HepG2 (cell line): ENCODE results near the gene PTH1R. TPM values are rescaled to one million over a fixed set of nuclear protein-coding genes. Genes with fewer than 3 reads are reported as not detected.

ENCODE experiments used
- ATAC-seq: fragments of 200-7000 bp; cut with Tn5 transposase; 3 replicates; pipeline ENCODE4 v1.9.1; 2020; ENCODE audit warnings: mild to moderate bottlenecking, moderate library complexity
- BruUV-seq: library from RNA; stranded (reverse); fragments of 400-500 nt; replicated peaks from 2 replicates; lab custom pipeline; 2021; lab: Mats Ljungman, UMichigan
- CTCF ChIA-PET: fragments of 300-600 bp; formaldehyde crosslinking; extraction: SDS; loops from one replicate; lab custom pipeline; 2021; ENCODE audit warnings: low total read pairs, inconsistent platforms, low intra/inter-chr PET ratio; lab: Yijun Ruan, JAX
- POLR2A ChIA-PET: fragments of 350-600 bp; sonication (Branson Sonifier 250); formaldehyde crosslinking; loops from one replicate; lab custom pipeline; 2020; ENCODE audit warnings: antibody characterized with exemption, inconsistent platforms; lab: Yijun Ruan, JAX
- DNase-seq: peaks from one replicate; pipeline ENCODE4 v3.0.0-alpha.2; 2015; ENCODE audit warnings: low spot score
- FAIRE-seq: peaks from 3 replicates; lab custom pipeline; 2011; peaks lifted over from hg19 to GRCh38; lab: Jason Lieb, UNC
- H2AFZ ChIP-seq: one replicate; pipeline ENCODE4 v1.6.1; 2011; ENCODE audit warnings: low read length, inconsistent platforms
- H3K27ac ChIP-seq: fragments of 300-600 bp; 3 replicates; pipeline ENCODE4 v1.8.0; 2011; ENCODE audit warnings: mixed run types, mild to moderate bottlenecking, mixed read lengths, low read length, inconsistent platforms; ENCODE audit not compliant: insufficient read depth; ENCODE audit errors: extremely low read length
- H3K27me3 ChIP-seq, 2 experiments: fragments of 200-600 bp in 1 of 2; 2 replicates in 1 of 2; 3 replicates in 1 of 2; pipeline versions ENCODE4 v1.6.0 to v1.8.0; 2011; ENCODE audit warnings: low read length in 2 of 2, mild to moderate bottlenecking in 2 of 2, moderate library complexity in 2 of 2, inconsistent platforms in 1 of 2; ENCODE audit not compliant: insufficient read depth in 2 of 2, control insufficient read depth in 1 of 2
- H3K36me3 ChIP-seq, 2 experiments: fragments of 200-600 bp in 1 of 2; replicated peaks in 1 of 2; 2 replicates in 1 of 2; 3 replicates in 1 of 2; pipeline versions ENCODE4 v1.5.1 to v1.8.0; 2011; ENCODE audit warnings: low read length in 2 of 2, inconsistent platforms in 1 of 2; ENCODE audit not compliant: insufficient read depth in 2 of 2, control insufficient read depth in 1 of 2
- H3K4me1 ChIP-seq: 2 replicates; pipeline ENCODE4 v1.5.1; 2012; ENCODE audit warnings: low read length, inconsistent platforms; ENCODE audit not compliant: insufficient read depth
- H3K4me2 ChIP-seq: 2 replicates; pipeline ENCODE4 v1.6.0; 2011; ENCODE audit warnings: low read depth, low read length, inconsistent platforms
- H3K4me3 ChIP-seq, 3 experiments: fragments of 200-600 bp in 1 of 3; sonication (generic), shearing (Covaris generic) in 1 of 3; replicated peaks in 1 of 3; 2 replicates each; pipeline ENCODE4 v1.5.1; 2011 to 2016; ENCODE audit warnings: low read length in 3 of 3, inconsistent platforms in 2 of 3, low read depth in 2 of 3, mild to moderate bottlenecking in 2 of 3, control low read depth in 1 of 3, mixed read lengths in 1 of 3; ENCODE audit not compliant: insufficient read depth in 1 of 3
- H3K79me2 ChIP-seq: one replicate; pipeline ENCODE4 v1.6.1; 2011; ENCODE audit warnings: low read length, inconsistent platforms; ENCODE audit not compliant: insufficient read depth
- H3K9ac ChIP-seq: 2 replicates; pipeline ENCODE4 v1.6.0; 2011; ENCODE audit warnings: mild to moderate bottlenecking, low read depth, low read length, inconsistent platforms; ENCODE audit not compliant: insufficient read depth
- H3K9me3 ChIP-seq: 2 replicates; pipeline ENCODE4 v1.5.1; 2012; ENCODE audit warnings: mild to moderate bottlenecking, low read length
- H4K20me1 ChIP-seq: 2 replicates; pipeline ENCODE4 v1.6.0; 2011; ENCODE audit warnings: inconsistent platforms, mild to moderate bottlenecking, low read length, moderate library complexity; ENCODE audit not compliant: insufficient read depth
- BHLHE40 ChIP-seq: IDR thresholded peaks from 2 replicates; pipeline ENCODE4 v1.6.1; 2011; ENCODE audit warnings: low read length, improper control_type of control experiment
- GATAD1 ChIP-seq: IDR thresholded peaks from 2 replicates; pipeline ENCODE4 v1.6.1; 2016; ENCODE audit warnings: missing genetic modification reagents, missing compliant biosample characterization
- KAT8 ChIP-seq: IDR thresholded peaks from 2 replicates; pipeline ENCODE4 v1.6.1; 2016; ENCODE audit warnings: missing genetic modification reagents, missing compliant biosample characterization
- KLF6 ChIP-seq: IDR thresholded peaks from 2 replicates; pipeline ENCODE4 v1.8.0; 2016; ENCODE audit warnings: missing biosample characterization, missing genetic modification reagents
- MAFF ChIP-seq: IDR thresholded peaks from 2 replicates; pipeline ENCODE4 v1.6.1; 2011; ENCODE audit warnings: low read depth, low read length, improper control_type of control experiment
- NFE2L1 ChIP-seq: sonication (generic); formaldehyde crosslinking; IDR thresholded peaks from 2 replicates; pipeline ENCODE4 v1.4.0; 2020; ENCODE audit warnings: missing genetic modification reagents, mild to moderate bottlenecking, borderline replicate concordance
- NFRKB ChIP-seq: fragments of 450-650 bp; IDR thresholded peaks from 2 replicates; pipeline ENCODE4 v1.6.1; 2017
- PAWR ChIP-seq: sonication (generic); formaldehyde crosslinking; IDR thresholded peaks from 2 replicates; pipeline ENCODE4 v1.4.0; 2020; ENCODE audit warnings: missing genetic modification reagents, mild to moderate bottlenecking, borderline replicate concordance
- PREB ChIP-seq: sonication (generic); formaldehyde crosslinking; IDR thresholded peaks from 2 replicates; pipeline ENCODE4 v1.4.0; 2020; ENCODE audit warnings: missing genetic modification reagents
- SCMH1 ChIP-seq: sonication (generic); formaldehyde crosslinking; IDR thresholded peaks from 2 replicates; pipeline ENCODE4 v1.9.0; 2021; ENCODE audit warnings: missing genetic modification reagents, mild to moderate bottlenecking, borderline replicate concordance
- THRA ChIP-seq: sonication (generic); formaldehyde crosslinking; IDR thresholded peaks from 2 replicates; pipeline ENCODE4 v1.4.0; 2020; ENCODE audit warnings: missing genetic modification reagents, borderline replicate concordance
- XRCC5 ChIP-seq: fragments of 200-400 bp; formaldehyde crosslinking; optimal IDR thresholded peaks from 2 replicates; pipeline ENCODE3; 2017; ENCODE audit warnings: mild to moderate bottlenecking, low read length
- ZNF232 ChIP-seq: sonication (generic); formaldehyde crosslinking; IDR thresholded peaks from 2 replicates; pipeline ENCODE4 v1.4.0; 2020; ENCODE audit warnings: missing genetic modification reagents, borderline replicate concordance
- ZNF280B ChIP-seq: sonication (generic); formaldehyde crosslinking; IDR thresholded peaks from 2 replicates; pipeline ENCODE4 v1.5.0; 2020; ENCODE audit warnings: missing genetic modification reagents, mild to moderate bottlenecking, borderline replicate concordance
- ZNF282 ChIP-seq: fragments of 450-650 bp; IDR thresholded peaks from 2 replicates; pipeline ENCODE4 v1.6.1; 2018; ENCODE audit not compliant: partially characterized antibody
- ZNF333 ChIP-seq: sonication (generic); formaldehyde crosslinking; IDR thresholded peaks from 2 replicates; pipeline ENCODE4 v1.4.0; 2020; ENCODE audit warnings: mild to moderate bottlenecking, missing genetic modification reagents, borderline replicate concordance
- ZNF33A ChIP-seq: sonication (generic); formaldehyde crosslinking; IDR thresholded peaks from 2 replicates; pipeline ENCODE4 v1.5.1; 2020; ENCODE audit warnings: missing genetic modification reagents, mild to moderate bottlenecking, moderate library complexity, borderline replicate concordance
- ZNF496 ChIP-seq: sonication (generic); formaldehyde crosslinking; IDR thresholded peaks from 2 replicates; pipeline ENCODE4 v1.8.1; 2023; ENCODE audit warnings: mild to moderate bottlenecking, moderate library complexity, missing genetic modification reagents; ENCODE audit not compliant: insufficient replicate concordance
- ZNF850 ChIP-seq: sonication (generic); formaldehyde crosslinking; conservative IDR thresholded peaks from 2 replicates; pipeline ENCODE4 v1.9.0; 2021; ENCODE audit warnings: mild to moderate bottlenecking, missing genetic modification reagents
- WGBS: methylation state at CpG from one replicate; pipeline ENCODE4 v1.1.6; 2017; ENCODE audit warnings: low lambda C conversion rate; 5-methylcytosine and 5-hydroxymethylcytosine counted together
- in situ Hi-C: cut with HindIII; loops from 2 replicates; pipeline ENCODE4 v1.10.0; 2017; ENCODE audit warnings: low pct_unique_long_range_greater_than_20kb; ENCODE audit not compliant: extremely low pct_ligation_motif_present
- intact Hi-C: fragments of 100-400 bp; cut with micrococcal nuclease; formaldehyde crosslinking; loops from one replicate; pipeline ENCODE4 v1.10.0; 2022; ENCODE audit not compliant: unreplicated experiment
- polyA plus RNA-seq, 8 experiments: library from polyadenylated mRNA; depleted of rRNA in 3 of 8; stranded (reverse) in 7 of 8; unstranded in 1 of 8; fragments of >200 nt; fragmentation: Illumina TruSeq in 4 of 8; extraction: Trizol in 4 of 8; gene quantifications; 2 replicates each; pipeline versions ENCODE4 v1.2.1 to v1.2.3, GENCODE V29; 2011 to 2016; ENCODE audit warnings: low read depth in 4 of 8, missing spikeins in 1 of 8, mixed read lengths in 1 of 8; ENCODE audit not compliant: insufficient read depth in 1 of 8
- total RNA-seq, 5 experiments: library from RNA; depleted of rRNA; stranded (reverse); fragments of >200 nt; fragmentation: Illumina TruSeq; extraction: Trizol; gene quantifications; 2 replicates each; pipeline ENCODE4 v1.2.3, GENCODE V29; 2016; ENCODE audit warnings: low read depth in 1 of 5

Gene PTH1R
- total and polyA plus RNA-seq, 2 of the 13 experiments (the other 11 are each of a cell fraction or from before 2014, with no cell fraction given), result not detected

DNA sequence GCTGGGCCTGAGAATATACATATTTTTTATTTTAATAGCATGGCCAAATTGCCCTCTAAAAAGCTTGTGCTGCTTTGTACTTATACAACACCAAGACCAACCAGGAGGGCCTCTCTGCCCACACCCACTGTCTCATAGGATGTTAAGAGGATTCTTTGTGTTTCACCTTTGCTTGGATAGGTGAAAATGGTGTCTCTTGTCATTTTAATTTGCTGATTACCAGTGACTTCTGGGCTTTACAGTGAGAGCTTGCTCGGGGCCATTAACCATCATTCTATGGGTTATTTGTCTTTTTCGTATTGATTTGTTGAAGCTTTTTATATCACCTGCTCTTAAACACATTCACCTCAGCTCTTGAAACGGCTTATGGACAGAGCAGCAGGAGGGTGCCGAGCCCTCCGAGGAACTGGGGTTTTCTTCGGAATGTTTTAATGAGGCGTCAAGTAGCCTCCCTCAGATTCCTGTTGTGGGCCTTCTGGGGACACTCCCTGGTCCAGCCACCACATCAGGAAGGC, 10.5 kb downstream of the PTH1R start (continued):
- no peak for TF ChIP-seq MAFF
- TF ChIP-seq, all 625 proteins: peak for 0

DNA sequence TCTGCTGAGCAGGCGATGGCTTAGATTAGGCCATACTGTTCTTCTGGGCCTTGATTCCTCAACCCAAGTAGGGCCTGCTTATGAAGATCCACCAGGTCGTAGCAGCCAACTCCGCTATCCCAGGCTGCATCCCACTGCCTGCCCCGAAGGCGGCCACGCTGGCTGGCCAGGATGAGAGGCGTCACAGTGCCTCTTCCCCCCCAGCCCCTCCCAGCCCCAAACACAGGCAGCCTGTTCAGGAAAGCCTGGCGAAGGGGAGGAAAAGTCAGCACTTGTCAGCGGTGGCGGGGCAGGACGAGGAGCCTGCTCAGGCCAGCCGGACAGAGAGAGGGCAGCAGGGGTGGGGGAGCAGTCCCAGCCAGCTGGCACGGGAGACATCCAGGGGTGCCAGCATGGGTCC, 11.2 kb downstream of the PTH1R start:
- Histone ChIP-seq H3K4me2 (no peak overlapping the region), H3K9ac (no peak overlapping the region), H3K27ac (no peak overlapping the region), H3K4me3 (no peak overlapping the region), H3K4me1 (peaks cover 14% of the 10 kb centered on the region), H3K79me2 (no peaks in the 10 kb centered on the region), H4K20me1 (peaks cover 4% of the 10 kb centered on the region; the same call in 1 of the 2 replicates), H3K9me3 (no peaks in the 10 kb centered on the region), H2AFZ (no peak overlapping the region), H3K36me3 (no peaks in the 10 kb centered on the region), H3K27me3 (peaks cover 17 to 81% of the 10 kb centered on the region in 2 experiments)
- POLR2A ChIA-PET, result no interaction called here
- in situ Hi-C loops, result no loop called here
- TF ChIP-seq THRA, result no peak
- no peak for TF ChIP-seq PREB (CRISPR knock-in tag)
- TF ChIP-seq KLF6 (CRISPR knock-in tag), result no peak
- no peak for TF ChIP-seq PAWR (CRISPR knock-in tag)
- no peak for TF ChIP-seq ZNF282
- no peak for TF ChIP-seq ZNF333 (CRISPR knock-in tag)
- no peak for TF ChIP-seq ZNF850
- no peak for TF ChIP-seq XRCC5
- TF ChIP-seq ZNF496 (CRISPR knock-in tag), result no peak
- TF ChIP-seq SCMH1 (CRISPR knock-in tag), result no peak
- no peak for TF ChIP-seq BHLHE40
- no peak for TF ChIP-seq GATAD1 (CRISPR knock-in tag)
- TF ChIP-seq NFE2L1 (CRISPR knock-in tag), result no peak
- no peak for TF ChIP-seq ZNF232
- TF ChIP-seq ZNF280B (CRISPR knock-in tag), result no peak
- TF ChIP-seq NFRKB, result no peak
- TF ChIP-seq KAT8, result no peak
- TF ChIP-seq ZNF33A, result no peak
- WGBS, result 26% methylated on average over 12 of the region's 13 CpGs
- CTCF ChIA-PET, result no interaction called here
- no peak for FAIRE-seq
- no peak for ATAC-seq
- DNase-seq, result no peak
- BruUV-seq, result no TSS peak
- intact Hi-C loops, result no loop called here
